ENCODE data around the gene TGDS.

DNA sequence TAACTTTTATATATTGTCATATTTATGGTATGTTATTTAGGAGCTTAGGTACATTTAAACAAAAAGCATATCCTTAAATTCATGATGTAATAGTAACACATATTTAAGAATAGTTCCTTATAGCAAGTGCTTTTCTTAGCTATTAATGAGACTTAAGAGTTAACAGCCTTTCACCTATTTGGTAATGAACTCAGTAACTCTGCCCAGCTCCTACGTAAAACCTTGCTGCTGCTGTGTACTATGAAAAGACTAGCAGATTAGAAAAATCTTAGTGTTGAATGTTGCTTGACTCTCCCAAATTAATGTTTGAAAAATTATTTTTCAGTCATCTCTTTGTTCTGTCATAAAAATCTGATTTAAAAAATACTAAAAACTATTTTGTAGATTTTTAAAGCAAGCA is 12.6 kb upstream of the TGDS start:
- TF ChIP-seq CTCF (IDR thresholded peaks at IDR 0.05) (no peak), POLR2A (IDR thresholded peaks at IDR 0.05) (no peak)
